AG10803 (cell line): ENCODE measurements around the gene RGPD3.
A peak's percentile ranks its signal among the peaks of the same experiment; 100 is the strongest.
"Not testable (repeated sequence)": the region's sequence is repeated elsewhere in the genome, so short reads cannot be mapped to it uniquely, and the experiment has no call there.

Source experiments
- DNase-seq: peaks from one replicate; pipeline ENCODE4 v3.0.0; 2010; ENCODE audit warnings: low read depth
- H3K4me3 ChIP-seq: 2 replicates; pipeline ENCODE4 v1.5.1; 2011; ENCODE audit warnings: mild to moderate bottlenecking, low read length, control low read depth
- TF ChIP-seq, protein P1 (sequence below): conservative IDR thresholded peaks from 2 replicates; pipeline ENCODE4 v1.5.1; 2011; ENCODE audit warnings: mild to moderate bottlenecking, low read length, control low read depth, inconsistent platforms

RGPD3 gene

DNA sequence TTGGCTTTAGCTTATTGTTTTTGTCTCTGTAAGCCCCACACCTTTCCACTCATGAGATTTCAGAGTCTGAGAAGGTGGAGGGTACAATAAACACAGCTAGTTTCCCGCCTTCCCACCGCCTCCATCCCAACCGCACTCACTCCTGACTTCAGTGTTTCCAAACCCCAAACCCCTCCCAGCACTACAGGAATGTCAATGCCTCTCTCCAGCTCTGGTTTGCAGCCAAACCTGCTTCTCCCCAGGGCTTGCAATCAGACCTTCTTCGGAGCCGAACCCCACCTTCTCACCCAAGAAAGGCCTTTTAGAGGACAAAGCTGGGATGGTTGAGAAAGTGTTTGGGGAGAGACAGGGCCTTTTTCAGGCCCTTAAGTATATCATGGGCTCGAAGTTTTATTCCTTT lies 24.7 kb upstream of the RGPD3 start:
- not testable (repeated sequence) for DNase-seq, H3K4me3 ChIP-seq

DNA sequence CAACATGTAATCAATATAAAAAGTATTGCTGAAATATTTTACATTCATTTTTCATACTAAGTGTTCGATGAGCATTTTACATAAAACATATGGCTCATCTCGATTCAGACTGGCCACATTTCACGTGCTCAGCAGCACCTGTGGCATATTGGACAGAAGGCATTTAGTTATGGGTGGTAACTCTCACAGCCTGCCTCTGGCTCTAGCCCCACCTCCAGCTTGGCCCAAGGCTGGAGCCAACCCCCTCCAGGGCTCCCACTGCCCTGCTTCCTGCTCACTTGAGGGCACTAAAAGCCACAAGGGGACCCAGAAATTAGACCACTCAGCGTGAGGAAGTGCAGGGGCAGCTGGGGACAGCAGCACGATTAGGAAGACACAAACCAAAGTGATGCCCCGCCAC lies 24.2 kb upstream of the RGPD3 start:
- DNase-seq, H3K4me3 ChIP-seq: not testable (repeated sequence)

DNA sequence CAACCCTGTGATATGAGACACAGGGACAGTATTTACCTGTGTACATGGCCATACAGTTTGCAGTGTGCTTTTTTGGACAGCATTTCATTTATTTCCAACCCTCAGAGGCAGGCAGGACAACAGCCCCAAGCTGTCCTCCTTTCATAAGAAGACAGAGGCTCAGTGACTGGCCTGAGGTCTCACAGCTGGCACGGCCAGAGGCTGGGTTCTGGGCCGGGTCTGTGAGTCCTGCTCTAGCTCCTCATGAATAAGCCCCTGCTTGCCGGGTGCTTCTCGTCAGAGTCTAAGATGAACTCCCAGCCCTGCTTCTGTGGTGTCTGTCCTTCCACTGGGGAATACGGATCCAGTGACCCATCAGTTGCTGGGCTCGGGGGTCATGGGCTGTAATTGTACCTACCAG lies 21.5 kb upstream of the RGPD3 start:
- DNase-seq, H3K4me3 ChIP-seq: not testable (repeated sequence)

DNA sequence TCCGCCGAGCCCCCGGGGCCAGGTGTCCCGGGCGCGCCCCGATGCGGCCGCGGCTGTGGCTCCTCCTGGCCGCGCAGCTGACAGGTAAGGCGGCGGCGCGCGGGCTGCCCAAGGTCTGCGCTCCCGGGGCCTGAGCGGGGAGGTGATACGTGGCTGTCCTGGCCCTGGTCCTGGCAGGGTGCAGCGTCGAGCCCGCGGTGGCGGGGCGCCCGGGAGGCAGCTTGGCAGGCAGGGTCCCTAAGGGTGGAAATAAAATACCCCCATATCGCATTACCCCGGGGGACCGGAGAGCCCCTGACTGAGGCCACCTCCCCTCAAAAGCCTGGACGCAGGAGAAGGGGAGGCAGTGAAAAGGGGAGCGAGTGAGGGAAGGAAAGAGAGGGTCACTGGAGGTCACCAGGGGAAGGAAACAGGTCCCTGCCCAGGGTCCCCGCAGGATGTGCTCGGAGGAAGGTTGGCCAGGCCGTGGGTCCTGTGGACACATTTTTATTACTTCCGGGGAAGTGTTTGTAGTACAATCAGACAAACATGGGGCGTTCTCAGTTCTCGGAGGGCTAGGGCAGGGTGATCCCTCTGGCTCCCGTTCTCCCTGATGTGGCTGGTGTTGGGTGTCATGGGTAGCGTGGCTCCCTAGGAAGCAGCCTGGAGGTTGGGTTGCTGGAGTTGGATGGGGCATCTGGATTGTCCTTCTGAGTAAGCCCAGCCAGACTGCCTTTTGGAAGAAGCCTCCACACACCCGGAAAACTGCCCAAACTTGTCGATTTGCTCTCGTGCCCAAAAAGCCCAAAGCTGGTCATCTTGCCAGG lies 19.4 kb upstream of the RGPD3 start:
- not testable (repeated sequence) for H3K4me3 ChIP-seq, DNase-seq

DNA sequence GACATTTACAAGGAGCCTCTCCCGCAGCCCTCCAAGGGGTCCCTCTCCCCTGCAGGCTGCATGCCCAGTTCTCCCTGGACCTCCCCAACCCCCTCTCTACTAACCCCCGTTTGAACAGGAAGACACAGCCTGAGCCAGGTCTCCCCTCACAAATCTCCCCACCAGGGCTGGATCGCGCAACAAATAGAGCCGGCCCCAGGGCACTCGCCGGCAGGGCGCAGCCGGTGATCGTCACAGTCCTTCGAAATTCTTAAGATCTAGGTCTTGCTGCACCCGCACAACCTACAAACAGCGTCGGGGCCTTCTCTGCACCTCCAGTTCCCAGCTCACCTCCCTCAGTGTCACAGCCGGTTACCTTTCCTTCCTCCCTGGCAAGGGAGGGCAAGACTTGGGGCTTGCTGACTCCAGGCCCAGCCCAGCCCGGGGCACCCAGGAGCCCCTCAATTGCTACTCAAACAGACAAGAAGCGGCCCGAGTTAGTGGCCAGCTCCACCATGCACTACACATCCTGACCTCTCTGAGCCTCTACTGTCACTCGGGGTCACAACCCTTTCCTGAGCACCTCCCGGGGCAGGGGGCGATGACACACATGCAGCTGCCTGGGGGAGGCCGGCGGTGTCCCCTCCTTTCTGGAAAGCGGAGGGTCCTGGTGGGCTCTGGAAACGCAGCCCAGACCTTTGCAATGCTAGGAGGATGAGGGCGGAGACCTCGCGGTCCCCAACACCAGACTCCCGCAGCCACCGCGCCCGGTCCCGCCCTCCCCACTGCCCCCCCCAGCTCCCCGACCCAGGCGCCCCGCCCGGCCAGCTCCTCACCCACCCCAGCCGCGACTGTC lies 18.6 kb upstream of the RGPD3 start, which contains the start of gene CD8B2:
TSS of gene CD8B2 (plus strand) at position 814 of the 835 bp plus-strand sequence. CDS start 63 bp downstream, outside the sequence.
- not testable (repeated sequence) for H3K4me3 ChIP-seq

DNA sequence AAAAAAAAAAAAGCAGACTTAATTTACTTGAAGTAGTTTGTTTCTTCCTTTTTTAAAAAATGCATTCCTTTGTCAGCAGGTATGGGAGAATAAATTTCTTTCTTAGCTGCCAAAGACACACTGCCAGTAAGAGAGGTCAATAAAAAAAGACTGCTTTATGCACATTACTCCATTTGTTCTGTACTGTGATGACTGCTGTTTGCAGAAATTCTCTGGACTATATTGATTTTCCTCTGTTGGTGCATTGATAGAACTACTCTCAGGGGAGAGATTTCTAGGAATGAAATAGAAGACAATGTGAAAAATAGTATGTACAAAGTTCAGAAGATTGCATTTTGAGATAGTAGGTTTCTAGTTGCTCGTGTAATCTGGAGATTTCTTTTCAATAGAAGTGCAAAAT lies 11.3 kb upstream of the RGPD3 start:
- not testable (repeated sequence) for H3K4me3 ChIP-seq, DNase-seq

More for the DNA sequence above, 18.6 kb upstream of the RGPD3 start, which contains the start of gene CD8B2:
- DNase-seq = not testable (repeated sequence)

DNA sequence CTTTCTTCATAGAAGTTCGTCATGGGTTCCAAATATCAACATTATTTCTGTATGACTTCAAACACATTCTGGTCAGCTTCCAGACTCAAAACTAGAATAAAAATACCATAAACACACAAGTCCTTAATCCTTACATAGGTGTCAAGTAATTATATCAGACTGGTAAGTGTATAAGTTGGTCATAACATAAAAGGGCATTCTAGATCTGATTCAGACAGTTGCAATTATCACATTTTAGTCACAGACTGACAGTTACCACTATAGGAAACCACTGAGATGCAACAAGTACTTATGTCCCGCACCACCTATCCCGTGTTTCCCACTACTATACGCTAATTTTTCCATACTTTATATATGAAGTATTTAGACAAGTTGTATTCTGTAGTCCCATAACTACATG lies 9.4 kb upstream of the RGPD3 start:
- DNase-seq, H3K4me3 ChIP-seq: not testable (repeated sequence)

DNA sequence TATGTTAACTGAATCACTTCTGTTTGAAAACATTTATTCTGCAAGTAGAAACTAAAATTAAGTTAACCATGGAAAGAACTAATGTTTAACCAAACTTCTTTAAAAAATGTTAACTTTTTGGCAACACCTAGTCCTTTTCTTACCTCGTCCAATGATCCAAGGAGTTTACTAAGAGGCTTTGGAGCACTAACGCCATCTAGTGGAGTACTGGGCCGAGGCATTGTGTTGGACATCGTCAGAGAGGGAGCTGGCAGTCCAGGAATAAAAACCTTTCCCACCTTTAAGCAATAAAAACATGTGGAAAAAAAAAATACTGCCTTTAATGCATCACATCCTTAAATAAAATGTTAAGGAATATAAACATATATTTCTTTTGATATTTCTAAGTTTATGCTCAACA lies 2.4 kb upstream of the RGPD3 start:
- TF ChIP-seq, protein P1, sequence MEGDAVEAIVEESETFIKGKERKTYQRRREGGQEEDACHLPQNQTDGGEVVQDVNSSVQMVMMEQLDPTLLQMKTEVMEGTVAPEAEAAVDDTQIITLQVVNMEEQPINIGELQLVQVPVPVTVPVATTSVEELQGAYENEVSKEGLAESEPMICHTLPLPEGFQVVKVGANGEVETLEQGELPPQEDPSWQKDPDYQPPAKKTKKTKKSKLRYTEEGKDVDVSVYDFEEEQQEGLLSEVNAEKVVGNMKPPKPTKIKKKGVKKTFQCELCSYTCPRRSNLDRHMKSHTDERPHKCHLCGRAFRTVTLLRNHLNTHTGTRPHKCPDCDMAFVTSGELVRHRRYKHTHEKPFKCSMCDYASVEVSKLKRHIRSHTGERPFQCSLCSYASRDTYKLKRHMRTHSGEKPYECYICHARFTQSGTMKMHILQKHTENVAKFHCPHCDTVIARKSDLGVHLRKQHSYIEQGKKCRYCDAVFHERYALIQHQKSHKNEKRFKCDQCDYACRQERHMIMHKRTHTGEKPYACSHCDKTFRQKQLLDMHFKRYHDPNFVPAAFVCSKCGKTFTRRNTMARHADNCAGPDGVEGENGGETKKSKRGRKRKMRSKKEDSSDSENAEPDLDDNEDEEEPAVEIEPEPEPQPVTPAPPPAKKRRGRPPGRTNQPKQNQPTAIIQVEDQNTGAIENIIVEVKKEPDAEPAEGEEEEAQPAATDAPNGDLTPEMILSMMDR = peak; percentile 23
- not testable (repeated sequence) for DNase-seq

DNA sequence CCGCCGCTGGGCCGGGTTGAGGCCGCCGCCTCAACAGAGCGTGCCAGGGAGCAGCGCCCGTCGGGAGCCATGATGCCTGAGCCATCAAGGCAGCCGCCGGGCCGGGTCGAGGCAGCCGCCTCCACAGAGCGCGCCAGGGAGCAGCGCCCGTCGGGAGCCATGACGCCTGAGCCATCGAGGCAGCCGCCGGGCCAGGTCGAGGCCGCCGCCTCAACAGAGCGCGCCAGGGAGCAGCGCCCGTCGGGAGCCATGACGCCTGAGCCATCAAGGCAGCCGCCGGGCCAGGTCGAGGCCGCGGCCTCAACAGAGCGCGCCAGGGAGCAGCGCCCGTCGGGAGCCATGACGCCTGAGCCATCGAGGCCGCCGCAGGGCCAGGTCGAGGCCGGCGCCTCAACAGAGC lies 697 bp downstream of the RGPD3 start:
- not testable (repeated sequence) for DNase-seq

More for the DNA sequence above, 2.4 kb upstream of the RGPD3 start:
- not testable (repeated sequence) for H3K4me3 ChIP-seq

DNA sequence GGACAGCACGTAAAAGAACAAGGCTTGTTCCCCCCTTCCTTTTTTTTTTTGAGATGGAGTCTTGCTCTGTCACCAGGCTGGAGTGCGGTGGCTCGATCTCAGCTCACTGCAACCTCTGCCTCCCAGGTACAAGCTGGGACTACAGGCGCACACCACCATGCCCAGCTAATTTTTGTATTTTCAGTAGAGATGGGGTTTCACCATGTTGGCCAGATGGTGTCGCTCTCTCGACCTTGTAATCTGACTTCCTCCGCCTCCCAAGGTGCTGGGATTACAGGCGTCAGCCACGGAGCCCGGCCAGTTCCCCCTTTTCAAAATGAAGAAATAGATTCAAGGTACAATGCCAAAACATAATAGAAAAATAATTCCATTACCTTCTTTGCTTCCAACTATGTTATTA lies 6.3 kb downstream of the RGPD3 start:
- H3K4me3 ChIP-seq = not testable (repeated sequence)
- DNase-seq = peak; percentile 0

More for the DNA sequence above, 697 bp downstream of the RGPD3 start:
- H3K4me3 ChIP-seq = not testable (repeated sequence)

DNA sequence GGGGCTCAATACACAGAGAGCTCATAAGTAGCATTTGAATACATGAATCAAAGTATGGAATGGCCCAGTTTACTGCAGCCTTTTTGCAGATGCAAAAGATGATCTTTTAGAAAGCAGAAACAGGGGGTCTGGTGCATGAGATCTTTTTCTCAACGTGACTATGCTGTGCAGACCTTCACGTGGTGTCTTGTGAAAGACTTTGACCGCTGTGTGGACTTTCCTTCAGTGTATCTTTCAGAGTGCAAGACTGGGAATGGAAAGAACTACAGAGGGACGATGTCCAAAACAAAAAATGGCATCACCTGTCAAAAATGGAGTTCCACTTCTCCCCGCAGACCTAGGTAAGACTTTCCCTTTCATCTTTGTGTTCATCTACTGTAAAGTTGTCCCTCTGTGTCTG lies 77.5 kb downstream of the RGPD3 start:
- DNase-seq, H3K4me3 ChIP-seq: not testable (repeated sequence)

DNA sequence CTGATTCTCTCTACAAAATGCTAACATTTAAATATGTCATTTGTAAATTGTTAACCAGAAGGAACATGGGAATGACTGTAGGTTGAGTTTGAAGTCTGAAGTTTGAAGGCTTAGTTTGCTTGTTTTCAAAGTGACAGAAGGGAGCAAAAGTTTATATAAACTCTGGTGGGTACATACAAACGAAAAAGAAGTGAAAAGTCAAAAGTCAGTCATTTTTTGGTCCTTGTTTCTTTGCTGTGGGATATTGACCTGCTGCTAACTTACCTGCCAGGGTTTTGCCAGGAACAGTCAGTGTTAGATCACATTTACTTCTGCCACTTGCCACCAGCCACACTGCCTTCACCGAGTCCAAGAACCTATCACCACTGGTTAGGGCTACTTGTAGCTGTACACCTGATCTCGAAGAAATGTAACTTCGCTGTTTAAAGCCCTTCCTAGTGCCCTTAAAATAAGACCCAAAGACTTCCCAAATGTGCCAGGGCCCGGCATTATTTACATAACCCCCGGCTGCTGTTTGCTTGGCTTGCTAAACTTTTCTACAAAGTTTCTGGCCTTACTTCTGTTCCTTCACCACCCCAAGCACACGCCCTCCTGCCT lies 79.3 kb downstream of the RGPD3 start:
- not testable (repeated sequence) for DNase-seq, H3K4me3 ChIP-seq

DNA sequence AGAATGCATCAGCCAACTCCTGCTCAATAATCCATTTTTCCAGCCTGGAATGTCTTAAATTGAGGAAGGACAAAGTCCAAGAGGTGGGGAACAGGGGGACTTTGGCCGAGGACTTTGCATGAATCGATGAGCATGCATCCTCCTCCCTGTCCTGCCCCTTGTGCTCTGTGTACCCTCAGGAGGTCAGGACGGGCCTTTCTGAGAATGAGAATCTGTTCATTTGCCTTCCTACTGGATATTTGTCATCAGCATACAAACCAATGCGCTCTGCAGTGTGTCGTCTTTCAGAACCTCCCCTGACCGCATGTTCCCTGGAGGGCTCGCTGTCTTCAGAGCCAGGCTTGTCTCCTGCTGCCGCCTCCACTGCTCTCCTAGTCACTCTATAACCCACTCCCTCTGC lies 83.7 kb downstream of the RGPD3 start:
- not testable (repeated sequence) for DNase-seq, H3K4me3 ChIP-seq

DNA sequence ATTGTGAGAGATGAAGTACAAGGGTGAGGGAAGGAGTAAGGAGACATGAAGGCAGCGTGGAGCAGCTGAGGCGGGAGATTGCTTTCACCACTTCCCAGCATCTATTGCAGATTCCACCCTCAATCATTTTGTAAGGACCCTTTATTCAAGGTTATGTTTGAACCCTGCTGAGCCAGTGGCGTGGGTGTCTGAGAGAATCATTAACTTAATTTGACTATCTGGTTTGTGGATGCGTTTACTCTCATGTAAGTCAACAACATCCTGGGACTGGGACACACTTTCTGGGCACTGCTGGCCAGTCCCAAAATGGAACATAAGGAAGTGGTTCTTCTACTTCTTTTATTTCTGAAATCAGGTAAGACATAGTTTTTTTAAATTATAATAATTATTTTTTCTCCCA lies 86.3 kb downstream of the RGPD3 start:
- not testable (repeated sequence) for H3K4me3 ChIP-seq, DNase-seq

DNA sequence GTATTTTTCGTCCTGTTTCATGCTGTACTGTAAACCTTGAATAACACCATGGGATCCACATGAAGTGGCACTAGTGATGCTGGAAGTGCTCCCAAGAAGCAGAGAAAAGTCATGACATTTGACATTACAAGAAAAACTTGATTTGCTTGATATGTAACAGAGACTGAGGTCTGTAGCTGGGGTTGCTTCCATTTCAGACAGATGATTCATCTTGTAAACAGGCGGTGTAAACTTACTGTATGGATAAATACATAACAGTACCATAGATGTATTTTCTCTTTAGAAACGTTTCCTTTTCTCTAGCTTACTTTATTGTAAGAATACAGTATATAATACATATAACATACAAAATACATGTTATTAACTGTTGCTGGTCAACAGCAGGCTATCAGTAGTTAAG lies 88.6 kb downstream of the RGPD3 start:
- not testable (repeated sequence) for DNase-seq, H3K4me3 ChIP-seq

DNA sequence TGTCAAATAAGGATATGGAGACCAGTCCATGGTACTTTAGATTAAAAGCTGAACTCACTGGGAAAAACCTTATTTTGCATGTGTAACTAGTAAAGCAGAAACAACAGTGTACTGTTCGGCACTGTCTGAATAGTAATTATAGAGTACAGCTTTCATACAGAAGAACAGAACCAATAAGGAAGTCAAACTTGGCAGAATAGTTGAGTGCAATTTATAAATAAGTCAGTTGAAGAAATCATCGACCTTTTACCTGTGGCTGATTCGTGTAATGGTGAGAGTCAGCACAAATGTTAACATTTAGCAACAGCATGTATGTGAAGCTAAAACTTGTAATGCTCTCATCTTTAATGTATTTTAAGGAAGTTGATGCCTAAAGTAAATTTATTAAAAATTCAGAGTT lies 99.0 kb downstream of the RGPD3 start:
- not testable (repeated sequence) for H3K4me3 ChIP-seq, DNase-seq
